K562 (cell line): ENCODE results near the gene GABPB2. TPM values are rescaled to one million over a fixed set of nuclear protein-coding genes. Genes with fewer than 3 reads are reported as not detected.
A peak's percentile ranks its signal among the peaks of the same experiment; 100 is the strongest.

Experiments used
- CREB5 ChIP-seq: fragments of 250-450 bp; sonication (Bioruptor Pico); IDR thresholded peaks from 2 replicates; pipeline ENCODE4 v1.5.0; 2020; ENCODE audit warnings: mild to moderate bottlenecking
- MGA ChIP-seq: fragments of 450-650 bp; IDR thresholded peaks from 2 replicates; pipeline ENCODE4 v1.6.1; 2016; ENCODE audit warnings: mild to moderate bottlenecking, moderate library complexity
- ZFP36 ChIP-seq: fragments of 150-350 bp; IDR thresholded peaks from 2 replicates; pipeline ENCODE4 v1.6.1; 2018; ENCODE audit warnings: low read length, low read depth; ENCODE audit not compliant: partially characterized antibody
- polyA plus RNA-seq, 8 experiments: library from polyadenylated mRNA; depleted of rRNA in 4 of 8; stranded (reverse) in 5 of 8; unstranded in 3 of 8; fragments of >200 nt; fragmentation: Nextera tagmentation in 2 of 8; fragmentation: Illumina TruSeq in 1 of 8; extraction: Ambion mirVana in 2 of 8; extraction: Trizol in 1 of 8; gene quantifications; 2 replicates each; pipeline versions ENCODE4 v1.2.1 to v1.2.3, GENCODE V29; 2011 to 2014; ENCODE audit warnings: inconsistent platforms in 1 of 8, missing spikeins in 1 of 8
- total RNA-seq, 7 experiments: library from RNA; depleted of rRNA in 6 of 7; stranded (reverse); fragments of >200 nt in 6 of 7; fragmentation: Illumina TruSeq in 2 of 7; extraction: Trizol in 2 of 7; gene quantifications; 2 replicates each; pipeline versions ENCODE4 v1.2.1 to v1.2.3, GENCODE V29; 2011 to 2021; ENCODE audit warnings: low replicate concordance in 1 of 7
- TF ChIP-seq, protein P1 (sequence below), 2 experiments: fragments of 450-650 bp; formaldehyde crosslinking in 1 of 2; IDR thresholded peaks; 2 replicates each; pipeline versions ENCODE4 v1.4.0 to v1.6.1; 2014 to 2020; ENCODE audit warnings: mild to moderate bottlenecking in 2 of 2, borderline replicate concordance in 1 of 2, low read depth in 1 of 2

GABPB2 gene
- total and polyA plus RNA-seq, 9 of the 15 experiments (the other 6 are each of a cell fraction or from before 2014, with no cell fraction given): 2.2 to 13.3 (median 6.1) TPM

DNA sequence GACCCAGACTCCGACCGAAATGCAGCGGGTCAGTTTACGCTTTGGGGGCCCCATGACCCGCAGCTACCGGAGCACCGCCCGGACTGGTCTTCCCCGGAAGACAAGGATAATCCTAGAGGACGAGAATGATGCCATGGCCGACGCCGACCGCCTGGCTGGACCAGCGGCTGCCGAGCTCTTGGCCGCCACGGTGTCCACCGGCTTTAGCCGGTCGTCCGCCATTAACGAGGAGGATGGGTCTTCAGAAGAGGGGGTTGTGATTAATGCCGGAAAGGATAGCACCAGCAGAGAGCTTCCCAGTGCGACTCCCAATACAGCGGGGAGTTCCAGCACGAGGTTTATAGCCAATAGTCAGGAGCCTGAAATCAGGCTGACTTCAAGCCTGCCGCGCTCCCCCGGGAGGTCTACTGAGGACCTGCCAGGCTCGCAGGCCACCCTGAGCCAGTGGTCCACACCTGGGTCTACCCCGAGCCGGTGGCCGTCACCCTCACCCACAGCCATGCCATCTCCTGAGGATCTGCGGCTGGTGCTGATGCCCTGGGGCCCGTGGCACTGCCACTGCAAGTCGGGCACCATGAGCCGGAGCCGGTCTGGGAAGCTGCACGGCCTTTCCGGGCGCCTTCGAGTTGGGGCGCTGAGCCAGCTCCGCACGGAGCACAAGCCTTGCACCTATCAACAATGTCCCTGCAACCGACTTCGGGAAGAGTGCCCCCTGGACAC is 22.5 kb upstream of the GABPB2 start (continued):
- TF ChIP-seq, protein P1, sequence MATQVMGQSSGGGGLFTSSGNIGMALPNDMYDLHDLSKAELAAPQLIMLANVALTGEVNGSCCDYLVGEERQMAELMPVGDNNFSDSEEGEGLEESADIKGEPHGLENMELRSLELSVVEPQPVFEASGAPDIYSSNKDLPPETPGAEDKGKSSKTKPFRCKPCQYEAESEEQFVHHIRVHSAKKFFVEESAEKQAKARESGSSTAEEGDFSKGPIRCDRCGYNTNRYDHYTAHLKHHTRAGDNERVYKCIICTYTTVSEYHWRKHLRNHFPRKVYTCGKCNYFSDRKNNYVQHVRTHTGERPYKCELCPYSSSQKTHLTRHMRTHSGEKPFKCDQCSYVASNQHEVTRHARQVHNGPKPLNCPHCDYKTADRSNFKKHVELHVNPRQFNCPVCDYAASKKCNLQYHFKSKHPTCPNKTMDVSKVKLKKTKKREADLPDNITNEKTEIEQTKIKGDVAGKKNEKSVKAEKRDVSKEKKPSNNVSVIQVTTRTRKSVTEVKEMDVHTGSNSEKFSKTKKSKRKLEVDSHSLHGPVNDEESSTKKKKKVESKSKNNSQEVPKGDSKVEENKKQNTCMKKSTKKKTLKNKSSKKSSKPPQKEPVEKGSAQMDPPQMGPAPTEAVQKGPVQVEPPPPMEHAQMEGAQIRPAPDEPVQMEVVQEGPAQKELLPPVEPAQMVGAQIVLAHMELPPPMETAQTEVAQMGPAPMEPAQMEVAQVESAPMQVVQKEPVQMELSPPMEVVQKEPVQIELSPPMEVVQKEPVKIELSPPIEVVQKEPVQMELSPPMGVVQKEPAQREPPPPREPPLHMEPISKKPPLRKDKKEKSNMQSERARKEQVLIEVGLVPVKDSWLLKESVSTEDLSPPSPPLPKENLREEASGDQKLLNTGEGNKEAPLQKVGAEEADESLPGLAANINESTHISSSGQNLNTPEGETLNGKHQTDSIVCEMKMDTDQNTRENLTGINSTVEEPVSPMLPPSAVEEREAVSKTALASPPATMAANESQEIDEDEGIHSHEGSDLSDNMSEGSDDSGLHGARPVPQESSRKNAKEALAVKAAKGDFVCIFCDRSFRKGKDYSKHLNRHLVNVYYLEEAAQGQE (IDR thresholded peaks at IDR 0.05; ENCODE audit: borderline replicate concordance): 0 out of 2 replicates have a peak, but pooled peaks have one; percentile 14
- TF ChIP-seq, protein P1 (CRISPR knock-in tag; IDR thresholded peaks at IDR 0.05; ENCODE audit: low read depth): no peak
- TF ChIP-seq MGA: peak; percentile 60
- TF ChIP-seq ZFP36: no peak
- TF ChIP-seq CREB5 (CRISPR knock-in tag): no peak
